Measurements from ENCODE around the gene PLRG1.

Gene PLRG1

DNA sequence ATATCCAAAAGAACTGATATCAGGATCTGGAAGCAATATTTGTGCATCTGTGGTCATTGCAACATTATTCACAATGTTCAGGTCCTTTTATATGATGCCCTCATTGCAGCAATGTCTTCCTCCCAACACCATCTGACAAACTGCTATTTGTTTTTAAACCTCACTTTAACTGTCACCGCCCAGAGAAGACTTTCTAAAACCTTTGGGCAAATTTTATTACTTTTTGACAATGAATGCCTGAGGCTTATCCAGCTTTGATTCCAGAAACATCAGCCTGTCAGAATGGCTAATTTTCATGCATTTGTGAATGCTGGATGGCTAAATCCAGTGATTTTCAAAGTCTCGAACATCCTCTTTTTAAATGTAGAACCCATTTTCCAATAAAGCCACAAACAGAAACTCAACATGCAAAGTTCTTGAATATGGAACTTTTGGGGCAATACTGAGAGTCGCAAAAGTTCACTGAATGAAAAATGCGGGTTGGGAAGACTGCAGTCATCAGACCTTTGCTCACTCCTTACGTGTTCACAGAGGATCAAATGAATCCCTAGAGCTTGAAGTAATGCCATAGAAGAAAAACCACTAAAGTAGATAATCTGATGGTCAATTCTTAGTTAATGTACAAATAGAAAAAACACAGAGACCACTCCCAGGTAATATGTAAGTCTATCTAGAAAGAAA lies 23.1 kb upstream of the PLRG1 start:
- DNase-seq: no peak

DNA sequence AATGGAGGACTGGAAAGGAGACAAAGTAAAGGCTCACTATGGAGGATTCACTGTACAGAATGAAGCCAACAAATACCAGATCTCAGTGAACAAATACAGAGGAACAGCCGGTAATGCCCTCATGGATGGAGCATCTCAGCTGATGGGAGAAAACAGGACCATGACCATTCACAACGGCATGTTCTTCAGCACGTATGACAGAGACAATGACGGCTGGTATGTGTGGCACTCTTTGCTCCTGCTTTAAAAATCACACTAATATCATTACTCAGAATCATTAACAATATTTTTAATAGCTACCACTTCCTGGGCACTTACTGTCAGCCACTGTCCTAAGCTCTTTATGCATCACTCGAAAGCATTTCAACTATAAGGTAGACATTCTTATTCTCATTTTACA lies 19.4 kb upstream of the PLRG1 start:
- no peak for DNase-seq

DNA sequence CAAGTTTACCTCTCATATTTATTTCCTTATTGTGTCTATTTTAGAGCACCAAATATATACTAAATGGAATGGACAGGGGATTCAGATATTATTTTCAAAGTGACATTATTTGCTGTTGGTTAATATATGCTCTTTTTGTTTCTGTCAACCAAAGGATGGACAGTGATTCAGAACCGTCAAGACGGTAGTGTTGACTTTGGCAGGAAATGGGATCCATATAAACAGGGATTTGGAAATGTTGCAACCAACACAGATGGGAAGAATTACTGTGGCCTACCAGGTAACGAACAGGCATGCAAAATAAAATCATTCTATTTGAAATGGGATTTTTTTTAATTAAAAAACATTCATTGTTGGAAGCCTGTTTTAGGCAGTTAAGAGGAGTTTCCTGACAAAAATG lies 18.8 kb upstream of the PLRG1 start:
- DNase-seq: no peak

DNA sequence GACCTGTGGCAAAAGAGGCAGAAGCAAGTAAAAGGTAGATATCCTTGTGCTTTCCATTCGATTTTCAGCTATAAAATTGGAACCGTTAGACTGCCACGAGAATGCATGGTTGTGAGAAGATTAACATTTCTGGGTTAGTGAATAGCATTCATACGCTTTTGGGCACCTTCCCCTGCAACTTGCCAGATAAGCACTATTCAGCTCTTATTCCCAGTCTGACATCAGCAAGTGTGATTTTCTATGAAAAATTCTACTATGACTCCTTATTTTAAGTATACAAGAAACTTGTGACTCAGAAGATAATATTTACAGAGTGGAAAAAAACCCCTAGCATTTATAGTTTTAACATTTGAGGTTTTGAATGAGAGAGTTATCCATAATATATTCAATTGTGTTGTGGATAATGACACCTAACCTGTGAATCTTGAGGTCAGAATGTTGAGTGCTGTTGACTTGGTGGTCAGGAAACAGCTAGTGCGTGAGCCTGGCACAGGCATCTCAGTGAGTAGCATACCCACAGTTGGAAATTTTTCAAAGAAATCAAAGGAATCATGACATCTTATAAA lies 16.5 kb upstream of the PLRG1 start:
- DNase-seq: no peak

DNA sequence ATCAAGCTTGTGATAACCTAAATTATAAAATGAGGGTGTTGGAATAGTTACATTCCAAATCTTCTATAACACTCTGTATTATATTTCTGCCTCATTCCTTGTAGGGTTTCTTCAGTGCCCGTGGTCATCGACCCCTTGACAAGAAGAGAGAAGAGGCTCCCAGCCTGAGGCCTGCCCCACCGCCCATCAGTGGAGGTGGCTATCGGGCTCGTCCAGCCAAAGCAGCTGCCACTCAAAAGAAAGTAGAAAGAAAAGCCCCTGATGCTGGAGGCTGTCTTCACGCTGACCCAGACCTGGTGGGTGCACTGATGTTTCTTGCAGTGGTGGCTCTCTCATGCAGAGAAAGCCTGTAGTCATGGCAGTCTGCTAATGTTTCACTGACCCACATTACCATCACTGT lies 15.5 kb upstream of the PLRG1 start:
- no peak for DNase-seq

DNA sequence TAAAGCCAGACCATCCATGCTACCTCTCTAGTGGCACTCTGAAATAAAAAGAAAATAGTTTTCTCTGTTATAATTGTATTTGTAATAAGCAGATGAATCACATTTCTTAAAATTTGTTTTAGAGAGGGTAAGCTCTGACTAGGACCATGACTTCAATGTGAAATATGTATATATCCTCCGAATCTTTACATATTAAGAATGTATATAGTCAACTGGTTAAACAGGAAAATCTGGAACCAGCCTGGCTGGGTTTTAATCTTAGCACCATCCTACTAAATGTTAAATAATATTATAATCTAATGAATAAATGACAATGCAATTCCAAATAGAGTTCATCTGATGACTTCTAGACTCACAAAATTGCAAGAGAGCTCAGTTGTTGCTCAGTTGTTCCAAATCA lies 14.1 kb upstream of the PLRG1 start:
- DNase-seq: no peak

DNA sequence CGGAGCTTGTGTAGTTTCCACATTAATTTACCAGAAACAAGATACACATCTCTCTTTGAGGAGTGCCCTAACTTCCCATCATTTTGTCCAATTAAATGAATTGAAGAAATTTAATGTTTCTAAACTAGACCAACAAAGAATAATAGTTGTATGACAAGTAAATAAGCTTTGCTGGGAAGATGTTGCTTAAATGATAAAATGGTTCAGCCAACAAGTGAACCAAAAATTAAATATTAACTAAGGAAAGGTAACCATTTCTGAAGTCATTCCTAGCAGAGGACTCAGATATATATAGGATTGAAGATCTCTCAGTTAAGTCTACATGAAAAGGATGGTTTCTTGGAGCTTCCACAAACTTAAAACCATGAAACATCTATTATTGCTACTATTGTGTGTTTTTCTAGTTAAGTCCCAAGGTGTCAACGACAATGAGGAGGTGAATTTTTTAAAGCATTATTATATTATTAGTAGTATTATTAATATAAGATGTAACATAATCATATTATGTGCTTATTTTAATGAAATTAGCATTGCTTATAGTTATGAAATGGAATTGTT lies 12.6 kb upstream of the PLRG1 start, which contains the start of gene FGB:
FGB (plus strand) TSS at position 315 of the 558 bp plus-strand sequence; CDS start at position 323, 8 bp downstream.
- DNase-seq: no peak

DNA sequence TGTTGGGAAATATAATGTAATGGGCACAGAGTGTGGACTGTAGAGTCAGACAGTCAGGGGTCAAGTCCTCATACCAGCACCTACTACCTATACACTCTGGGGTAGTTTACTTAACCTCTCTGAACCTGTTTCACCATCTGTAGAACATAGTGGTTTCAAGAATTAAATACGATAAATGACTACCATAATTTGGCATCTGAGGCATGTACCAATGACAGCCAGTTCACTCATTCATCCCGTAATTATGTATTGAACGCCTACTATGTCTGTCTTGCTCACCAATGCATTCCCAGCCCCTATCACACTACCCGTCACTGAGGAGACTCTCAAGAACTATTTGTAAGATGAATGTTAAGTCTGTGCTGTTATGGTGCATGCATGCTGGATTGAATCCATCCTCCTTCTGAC lies 10.6 kb upstream of the PLRG1 start:
- no peak for DNase-seq

DNA sequence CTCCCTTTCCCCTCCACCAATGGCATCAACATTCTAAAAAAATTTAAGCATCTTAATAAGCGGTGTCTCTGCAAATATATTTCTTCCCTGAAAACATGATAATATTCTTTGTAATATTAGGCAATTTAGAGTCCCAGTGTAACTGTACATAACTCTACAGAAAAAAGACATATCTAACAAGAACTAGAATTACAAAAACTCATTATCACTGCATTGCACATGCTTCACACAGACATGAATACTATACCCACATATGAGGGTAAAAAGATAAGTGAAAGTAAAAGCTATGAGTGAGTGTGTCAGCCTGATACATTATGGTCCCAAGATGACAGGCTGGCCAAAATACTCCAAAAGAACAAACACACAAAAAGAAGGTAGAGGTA lies 10.2 kb upstream of the PLRG1 start:
- DNase-seq: no peak

DNA sequence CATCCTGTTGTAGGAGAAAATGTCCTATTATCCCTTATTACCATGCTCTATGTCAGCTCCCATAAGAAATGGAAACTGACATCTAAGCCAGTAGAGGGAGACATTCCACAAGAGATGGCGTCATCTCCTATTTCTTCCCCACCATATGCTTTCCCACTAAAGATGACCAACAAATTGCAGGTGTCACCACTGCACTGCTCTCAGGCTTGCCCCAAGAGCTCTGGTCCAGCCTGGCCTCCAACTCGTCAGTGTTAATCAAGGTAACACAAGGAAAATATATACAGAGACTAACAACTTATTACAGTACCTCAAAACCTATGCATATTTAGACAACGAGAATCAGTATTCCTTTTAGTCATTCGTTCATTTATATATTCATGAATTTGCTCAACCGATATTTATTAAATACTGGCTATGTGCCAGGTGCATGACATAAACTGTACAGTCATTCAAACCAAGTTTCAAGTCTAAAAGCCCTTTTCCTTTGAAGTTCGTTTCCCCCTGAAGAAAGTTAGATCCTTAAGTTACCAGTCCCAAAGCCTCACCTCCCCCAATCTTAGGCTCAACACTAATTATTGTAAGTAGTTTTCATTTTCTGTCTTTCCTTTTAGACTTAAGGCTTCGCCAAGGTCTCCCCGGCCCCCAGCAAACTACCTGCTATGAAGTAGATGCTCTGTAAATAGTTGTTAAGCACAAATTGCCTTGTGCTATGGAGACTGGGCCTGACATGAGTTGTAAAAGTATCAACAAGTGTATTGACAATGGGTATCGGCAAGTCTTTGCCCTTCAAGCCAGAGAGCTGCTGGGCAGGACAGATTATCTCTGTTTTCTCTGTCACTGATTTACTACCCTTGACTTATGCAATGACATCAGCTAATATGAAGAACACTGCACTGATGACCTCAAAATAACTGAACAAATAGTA lies 9.6 kb upstream of the PLRG1 start:
- DNase-seq: no peak

DNA sequence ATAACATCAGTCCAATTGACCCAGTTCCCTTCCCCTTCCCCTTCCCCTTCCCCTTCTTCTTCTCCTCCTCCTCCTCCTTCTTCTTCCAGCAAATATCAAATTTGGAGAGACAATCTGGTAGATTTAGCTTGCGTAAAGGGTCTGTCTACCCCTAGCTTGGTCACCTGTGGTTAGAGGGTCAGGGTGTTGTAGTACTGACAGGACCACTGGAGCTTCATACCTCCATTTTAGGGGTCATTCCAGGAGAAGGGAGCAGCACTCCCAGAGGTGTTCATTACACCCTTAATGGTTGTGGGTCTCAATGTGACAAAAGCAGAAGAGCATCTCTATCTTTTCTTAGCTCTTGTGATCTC lies 8.9 kb upstream of the PLRG1 start:
- no peak for DNase-seq

DNA sequence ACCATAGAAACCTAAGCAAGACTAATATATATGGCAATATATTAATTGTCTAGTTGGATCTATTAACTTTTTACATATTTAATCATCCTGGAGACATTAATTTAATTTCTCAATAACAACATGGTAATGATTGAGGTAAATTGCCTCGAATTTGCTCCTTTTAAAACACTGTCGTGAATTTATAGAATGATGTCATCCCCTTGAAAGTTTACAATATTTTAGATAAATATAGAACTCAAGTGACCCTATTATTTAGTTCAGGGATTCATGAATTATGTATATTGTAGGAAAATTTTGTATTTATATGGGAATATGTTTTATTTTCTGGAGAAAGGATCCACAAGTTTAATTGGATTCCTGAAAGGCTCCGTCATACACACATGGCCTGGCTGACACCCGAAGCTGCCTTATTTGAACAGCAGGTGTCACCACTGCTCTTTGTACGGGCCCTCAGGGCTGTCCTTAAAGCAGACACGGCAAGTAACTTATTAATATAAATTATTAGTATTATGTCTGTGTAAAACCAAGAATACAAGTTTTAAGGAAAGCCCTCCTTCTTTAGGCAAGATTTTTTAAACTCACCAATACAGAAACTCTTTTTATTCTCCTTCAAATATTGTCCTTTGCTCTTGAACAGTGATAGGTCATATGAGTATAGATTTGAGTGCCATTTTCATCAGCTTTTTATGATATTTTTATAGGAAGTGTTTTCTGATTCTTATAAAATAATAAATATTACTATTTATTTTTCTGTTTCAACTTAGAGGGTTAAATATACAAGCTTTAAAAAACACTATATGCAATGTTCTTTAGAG lies 1.9 kb upstream of the PLRG1 start:
- peak; percentile 68 for DNase-seq

DNA sequence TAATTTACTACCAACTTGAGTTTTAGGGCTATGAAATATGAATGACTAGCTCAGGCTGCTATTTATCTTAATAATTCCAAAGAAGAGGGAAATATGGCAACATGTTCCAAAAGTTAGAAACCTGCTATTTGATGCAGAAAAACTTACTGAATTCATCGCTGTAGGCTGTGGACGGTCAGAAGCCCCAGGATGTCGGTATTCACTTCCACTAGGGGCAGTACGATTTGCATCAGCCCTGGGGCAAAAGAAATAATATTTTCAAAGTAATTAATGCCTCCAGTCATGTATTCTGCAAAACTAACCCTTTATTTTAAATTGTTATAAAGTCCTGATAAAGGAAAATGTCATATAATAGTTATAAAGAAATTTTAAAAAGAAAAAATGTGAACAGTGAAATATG lies 4.5 kb downstream of the PLRG1 start:
- no peak for DNase-seq

DNA sequence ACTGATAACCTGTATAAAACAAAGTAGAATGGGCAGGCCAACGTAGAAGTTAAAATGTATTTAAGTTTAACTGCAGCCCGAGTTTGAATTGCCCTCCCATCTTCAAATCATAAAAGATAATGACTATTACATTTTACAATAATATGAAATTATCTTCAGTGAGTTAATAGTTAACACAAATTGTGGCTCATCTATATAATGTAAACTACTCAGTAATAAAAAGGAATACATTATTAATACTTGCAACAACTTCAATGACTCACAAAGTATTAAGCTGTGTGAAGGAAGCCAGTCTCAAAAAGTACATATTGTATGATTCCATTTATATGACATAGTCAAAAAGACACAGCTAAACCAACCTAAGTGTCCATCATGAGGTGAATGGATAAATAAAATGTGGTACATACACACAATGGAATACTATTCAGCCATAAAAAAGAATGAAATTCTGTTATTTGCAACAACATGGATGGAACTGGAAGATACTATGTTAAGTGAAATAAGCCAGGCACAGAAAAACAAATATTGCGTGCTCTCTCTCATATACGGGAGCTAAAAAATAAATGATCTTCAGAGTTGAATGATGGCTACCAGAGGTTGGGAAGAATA lies 7.8 kb downstream of the PLRG1 start:
- no peak for DNase-seq

DNA sequence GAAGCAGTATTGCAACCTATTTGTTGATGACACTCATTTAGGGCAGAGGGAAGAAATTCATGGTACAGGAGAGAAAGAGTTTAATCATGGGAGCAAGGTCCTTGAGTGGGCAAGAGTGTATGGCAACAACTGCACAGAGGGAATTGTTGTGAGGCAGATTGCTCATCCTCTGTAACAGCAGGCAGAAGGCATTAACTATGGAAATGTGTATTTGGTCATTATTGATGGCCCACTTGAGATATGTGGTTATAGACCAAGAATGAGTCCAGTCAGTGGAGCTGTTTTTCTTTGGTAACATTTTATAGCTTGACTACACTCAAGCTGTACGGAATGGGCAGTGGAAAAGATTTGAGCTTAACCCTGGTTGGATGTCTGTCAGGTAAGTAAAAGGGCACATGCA lies 15.9 kb downstream of the PLRG1 start:
- no peak for DNase-seq

DNA sequence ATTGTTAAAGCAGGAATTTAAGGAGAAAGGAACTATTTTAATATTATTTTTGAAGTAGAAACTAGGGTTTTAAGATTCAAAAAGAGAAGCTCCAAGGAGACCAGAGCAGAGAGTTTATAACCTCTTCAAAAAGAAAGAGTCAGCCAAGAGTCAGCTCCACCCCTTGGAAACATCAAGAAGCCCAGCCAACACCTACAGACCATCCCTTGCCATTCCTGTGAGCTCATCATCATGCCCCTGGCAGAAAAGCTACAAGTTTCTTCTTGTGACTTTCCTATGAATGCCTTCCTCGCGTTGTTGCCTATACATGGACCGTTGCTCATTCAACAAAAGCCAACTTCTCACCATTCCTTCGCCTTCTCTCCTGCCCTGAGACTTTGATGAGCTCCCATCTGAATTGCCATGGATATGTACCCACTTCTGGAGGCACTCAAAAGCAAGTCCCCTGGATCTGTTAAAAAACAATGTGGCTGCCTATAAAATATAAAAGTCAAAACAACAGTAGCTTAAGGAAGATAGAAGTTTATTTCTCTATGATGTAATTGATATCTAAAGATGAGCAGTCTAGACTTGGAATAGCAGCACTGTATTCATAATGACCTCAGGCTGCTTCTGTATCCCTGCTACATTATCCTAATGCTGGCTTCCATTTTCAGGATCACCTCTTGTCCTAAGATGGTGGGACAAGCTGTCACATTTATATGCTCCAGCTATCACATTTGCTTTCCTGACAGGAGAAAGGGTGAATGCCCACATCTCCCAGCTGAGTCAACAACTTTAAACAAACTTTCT lies 20.3 kb downstream of the PLRG1 start:
- no peak for DNase-seq

DNA sequence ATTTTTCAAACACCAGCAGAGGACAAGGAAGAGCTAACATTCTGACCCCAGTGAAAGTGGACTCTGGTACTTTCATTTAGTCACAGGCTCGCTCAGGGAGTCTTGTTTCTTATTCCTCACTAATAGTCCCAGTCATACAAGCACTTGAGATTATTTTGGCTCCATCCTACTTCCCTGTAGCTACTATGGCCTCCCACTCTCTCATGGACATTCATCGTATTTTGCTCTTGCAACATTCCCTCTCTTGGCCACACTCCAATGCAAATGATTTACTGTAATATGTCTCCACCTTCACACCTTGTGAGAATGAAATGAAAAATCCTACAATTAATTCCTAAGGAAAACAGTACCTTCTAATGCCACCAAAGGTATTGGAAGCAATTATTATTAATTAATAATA lies 21.3 kb downstream of the PLRG1 start:
- DNase-seq: no peak

DNA sequence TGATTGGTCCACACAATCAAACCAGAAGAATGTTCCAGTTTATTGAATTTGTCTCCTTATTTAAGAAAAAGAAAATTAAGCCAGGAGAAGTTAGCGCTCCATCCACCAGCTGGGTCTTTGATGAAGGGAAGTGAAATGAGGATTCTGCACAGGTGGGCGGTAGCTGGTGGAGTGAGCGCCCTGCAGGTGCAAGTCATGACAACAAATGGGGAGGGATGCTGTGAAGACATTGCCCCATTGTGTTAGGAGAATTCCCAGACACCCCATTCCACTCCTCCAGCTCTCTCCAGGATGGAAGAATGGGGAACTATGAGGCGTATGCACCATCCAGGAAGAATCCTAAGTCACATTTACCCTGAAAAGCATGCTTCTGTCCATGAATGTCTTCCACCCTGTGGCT lies 22.9 kb downstream of the PLRG1 start:
- no peak for DNase-seq

DNA sequence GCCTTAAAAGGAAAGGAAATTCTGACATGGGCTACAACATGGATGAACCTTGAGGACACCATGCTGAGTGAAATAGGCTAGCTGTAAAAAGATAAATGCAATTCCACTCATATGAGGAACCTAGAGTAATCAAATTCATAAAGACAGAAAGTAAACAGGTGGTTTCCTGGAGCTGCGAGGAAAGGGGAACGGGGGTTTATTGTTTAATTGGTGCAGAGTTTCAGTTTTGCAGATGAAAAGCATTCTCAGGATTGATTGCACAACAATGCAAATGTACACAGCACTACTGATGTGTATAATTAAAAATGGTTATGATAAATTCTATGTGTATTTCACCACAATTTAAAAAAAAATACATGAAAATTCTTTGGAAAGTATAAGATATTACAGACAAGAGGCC lies 24.0 kb downstream of the PLRG1 start:
- DNase-seq: no peak

DNA sequence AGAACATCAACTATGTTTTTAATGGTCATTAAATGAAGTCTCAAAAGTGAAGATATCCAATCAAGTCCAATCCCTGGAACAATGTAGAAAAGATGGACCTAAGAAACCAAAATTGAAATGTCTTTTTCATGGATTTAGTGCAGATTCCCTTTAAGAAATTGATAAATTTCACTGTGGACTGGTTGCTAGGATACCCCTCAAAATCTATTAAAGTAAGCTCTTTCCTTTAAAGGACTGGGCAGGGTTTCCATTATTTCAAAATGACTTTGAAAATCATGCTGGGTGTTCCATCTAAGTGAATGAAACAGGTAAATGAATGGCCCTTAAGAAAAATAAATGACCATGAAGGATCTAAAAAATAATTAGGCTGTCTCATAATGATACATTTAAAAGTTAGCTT lies 28.6 kb downstream of the PLRG1 start:
- no peak for DNase-seq

DNA sequence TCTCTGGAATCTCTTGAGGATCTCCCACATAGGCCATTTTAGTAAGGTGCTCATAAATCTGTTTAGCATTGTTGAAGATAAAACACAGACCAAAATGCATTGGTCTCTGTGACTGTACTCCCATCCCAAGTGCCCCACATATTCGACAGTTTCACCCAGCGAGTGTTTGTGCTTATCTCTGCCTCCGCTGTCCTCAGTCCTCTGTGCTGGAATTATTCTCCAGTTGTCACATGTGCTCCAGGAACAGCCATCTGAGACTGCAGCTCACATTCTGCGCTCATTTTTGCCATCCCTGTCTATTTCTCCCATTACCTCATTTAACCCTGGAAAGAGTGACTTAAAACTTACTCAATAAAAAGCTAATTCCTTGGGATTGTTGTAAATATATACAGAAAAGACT lies 31.0 kb downstream of the PLRG1 start:
- DNase-seq: no peak

DNA sequence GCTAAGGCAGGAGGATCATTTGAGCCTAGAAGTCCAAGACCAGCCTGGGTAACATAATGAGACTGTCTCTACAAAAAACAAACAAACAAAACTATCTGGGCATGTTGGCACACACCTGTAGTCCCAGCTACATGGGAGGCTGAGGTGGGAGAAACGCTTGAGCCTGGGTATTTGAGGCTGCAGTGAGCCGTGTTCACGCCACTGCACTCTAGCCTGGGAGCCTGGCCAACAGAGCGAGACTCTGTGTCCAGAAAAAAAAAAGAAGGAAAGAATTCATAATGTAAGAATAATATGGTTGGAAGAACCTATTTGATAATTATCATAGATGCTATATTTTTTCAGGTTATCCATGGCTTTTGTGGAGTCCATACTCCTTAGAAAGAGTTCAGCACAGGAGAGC lies 32.6 kb downstream of the PLRG1 start:
- DNase-seq: no peak

All from activated CD8-positive, alpha-beta memory T cell treated with anti-CD3 and anti-CD28 coated beads, Interleukin-2, amount 50 U/mL, for 4 hours (primary cell).